Cortex of kidney (tissue), 1 donor: ENCODE measurements around the gene PPP3CA.
"Not testable (repeated sequence)": the region's sequence is repeated elsewhere in the genome, so short reads cannot be mapped to it uniquely, and the experiment has no call there.

Experiments used
- DNase-seq: peaks from one replicate; lab custom pipeline; 2025; lab: John Stamatoyannopoulos, UW

Gene PPP3CA

GRCh38 chr4:101254776-101255175 is 92.5 kb downstream of the PPP3CA start:
- no peak for DNase-seq

GRCh38 chr4:101253121-101253520 is 94.2 kb downstream of the PPP3CA start:
- no peak for DNase-seq

- DNase-seq: no peak
These were observed 94.6 kb downstream of the PPP3CA start for GRCh38 chr4:101252721-101253120.

GRCh38 chr4:101251261-101251660 is 96.1 kb downstream of the PPP3CA start:
- no peak for DNase-seq

- DNase-seq: no peak
These were observed 103.0 kb downstream of the PPP3CA start for GRCh38 chr4:101244349-101244748.

GRCh38 chr4:101242441-101242840 is 104.9 kb downstream of the PPP3CA start:
- no peak for DNase-seq

- DNase-seq: no peak
These were observed 107.2 kb downstream of the PPP3CA start for GRCh38 chr4:101240099-101240498.

- no peak for DNase-seq
These were observed 107.7 kb downstream of the PPP3CA start for GRCh38 chr4:101239665-101240064.

- DNase-seq: no peak
These were observed 108.6 kb downstream of the PPP3CA start for GRCh38 chr4:101238706-101239105.

GRCh38 chr4:101237773-101238172 is 109.6 kb downstream of the PPP3CA start:
- no peak for DNase-seq

GRCh38 chr4:101236097-101236496 is 111.2 kb downstream of the PPP3CA start:
- DNase-seq: no peak

GRCh38 chr4:101234141-101234540 is 113.2 kb downstream of the PPP3CA start:
- DNase-seq: not testable (repeated sequence)

- no peak for DNase-seq
These were observed 115.1 kb downstream of the PPP3CA start for GRCh38 chr4:101232074-101232776.

GRCh38 chr4:101230801-101231426 is 116.4 kb downstream of the PPP3CA start:
- DNase-seq: no peak

GRCh38 chr4:101229116-101229515 is 118.2 kb downstream of the PPP3CA start:
- DNase-seq: no peak

- DNase-seq: no peak
These were observed 119.6 kb downstream of the PPP3CA start for GRCh38 chr4:101227715-101228114.

GRCh38 chr4:101224358-101225218 is 122.7 kb downstream of the PPP3CA start:
- no peak for DNase-seq

- no peak for DNase-seq
These were observed 125.0 kb downstream of the PPP3CA start for GRCh38 chr4:101222156-101222845.

- no peak for DNase-seq
These were observed 126.0 kb downstream of the PPP3CA start for GRCh38 chr4:101221294-101221693.

- DNase-seq: no peak
These were observed 128.4 kb downstream of the PPP3CA start for GRCh38 chr4:101218894-101219293.

- no peak for DNase-seq
These were observed 129.0 kb downstream of the PPP3CA start for GRCh38 chr4:101218346-101218745.

- DNase-seq: no peak
These were observed 129.8 kb downstream of the PPP3CA start for GRCh38 chr4:101217353-101218031.
